HepG2 (cell line): ENCODE data around the gene DNAH9. TPM values are rescaled to one million over a fixed set of nuclear protein-coding genes. Genes with fewer than 3 reads are reported as not detected.

Experiments used
- ATAC-seq: fragments of 200-7000 bp; cut with Tn5 transposase; 3 replicates; pipeline ENCODE4 v1.9.1; 2020; ENCODE audit warnings: mild to moderate bottlenecking, moderate library complexity
- BruUV-seq: library from RNA; stranded (reverse); fragments of 400-500 nt; replicated peaks from 2 replicates; lab custom pipeline; 2021; lab: Mats Ljungman, UMichigan
- CTCF ChIA-PET: fragments of 300-600 bp; formaldehyde crosslinking; extraction: SDS; loops from one replicate; lab custom pipeline; 2021; ENCODE audit warnings: low total read pairs, inconsistent platforms, low intra/inter-chr PET ratio; lab: Yijun Ruan, JAX
- POLR2A ChIA-PET: fragments of 350-600 bp; sonication (Branson Sonifier 250); formaldehyde crosslinking; loops from one replicate; lab custom pipeline; 2020; ENCODE audit warnings: antibody characterized with exemption, inconsistent platforms; lab: Yijun Ruan, JAX
- DNase-seq: peaks from one replicate; pipeline ENCODE4 v3.0.0-alpha.2; 2015; ENCODE audit warnings: low spot score
- FAIRE-seq: peaks from 3 replicates; lab custom pipeline; 2011; peaks lifted over from hg19 to GRCh38; lab: Jason Lieb, UNC
- H2AFZ ChIP-seq: one replicate; pipeline ENCODE4 v1.6.1; 2011; ENCODE audit warnings: low read length, inconsistent platforms
- H3K27ac ChIP-seq: fragments of 300-600 bp; 3 replicates; pipeline ENCODE4 v1.8.0; 2011; ENCODE audit warnings: mixed run types, mild to moderate bottlenecking, mixed read lengths, low read length, inconsistent platforms; ENCODE audit not compliant: insufficient read depth; ENCODE audit errors: extremely low read length
- H3K27me3 ChIP-seq, 2 experiments: fragments of 200-600 bp in 1 of 2; 2 replicates in 1 of 2; 3 replicates in 1 of 2; pipeline versions ENCODE4 v1.6.0 to v1.8.0; 2011; ENCODE audit warnings: low read length in 2 of 2, mild to moderate bottlenecking in 2 of 2, moderate library complexity in 2 of 2, inconsistent platforms in 1 of 2; ENCODE audit not compliant: insufficient read depth in 2 of 2, control insufficient read depth in 1 of 2
- H3K36me3 ChIP-seq, 2 experiments: fragments of 200-600 bp in 1 of 2; replicated peaks in 1 of 2; 2 replicates in 1 of 2; 3 replicates in 1 of 2; pipeline versions ENCODE4 v1.5.1 to v1.8.0; 2011; ENCODE audit warnings: low read length in 2 of 2, inconsistent platforms in 1 of 2; ENCODE audit not compliant: insufficient read depth in 2 of 2, control insufficient read depth in 1 of 2
- H3K4me1 ChIP-seq: 2 replicates; pipeline ENCODE4 v1.5.1; 2012; ENCODE audit warnings: low read length, inconsistent platforms; ENCODE audit not compliant: insufficient read depth
- H3K4me2 ChIP-seq: 2 replicates; pipeline ENCODE4 v1.6.0; 2011; ENCODE audit warnings: low read depth, low read length, inconsistent platforms
- H3K4me3 ChIP-seq, 3 experiments: fragments of 200-600 bp in 1 of 3; sonication (generic), shearing (Covaris generic) in 1 of 3; replicated peaks in 1 of 3; 2 replicates each; pipeline ENCODE4 v1.5.1; 2011 to 2016; ENCODE audit warnings: low read length in 3 of 3, inconsistent platforms in 2 of 3, low read depth in 2 of 3, mild to moderate bottlenecking in 2 of 3, control low read depth in 1 of 3, mixed read lengths in 1 of 3; ENCODE audit not compliant: insufficient read depth in 1 of 3
- H3K79me2 ChIP-seq: one replicate; pipeline ENCODE4 v1.6.1; 2011; ENCODE audit warnings: low read length, inconsistent platforms; ENCODE audit not compliant: insufficient read depth
- H3K9ac ChIP-seq: 2 replicates; pipeline ENCODE4 v1.6.0; 2011; ENCODE audit warnings: mild to moderate bottlenecking, low read depth, low read length, inconsistent platforms; ENCODE audit not compliant: insufficient read depth
- H3K9me3 ChIP-seq: 2 replicates; pipeline ENCODE4 v1.5.1; 2012; ENCODE audit warnings: mild to moderate bottlenecking, low read length
- H4K20me1 ChIP-seq: 2 replicates; pipeline ENCODE4 v1.6.0; 2011; ENCODE audit warnings: inconsistent platforms, mild to moderate bottlenecking, low read length, moderate library complexity; ENCODE audit not compliant: insufficient read depth
- FOXM1 ChIP-seq: sonication (generic); formaldehyde crosslinking; IDR thresholded peaks from 2 replicates; pipeline ENCODE4 v1.5.0; 2020; ENCODE audit warnings: missing genetic modification reagents
- FOXO4 ChIP-seq: sonication (generic); formaldehyde crosslinking; conservative IDR thresholded peaks from 2 replicates; pipeline ENCODE4 v1.8.1; 2023; ENCODE audit warnings: missing genetic modification reagents
- MAFF ChIP-seq: IDR thresholded peaks from 2 replicates; pipeline ENCODE4 v1.6.1; 2011; ENCODE audit warnings: low read depth, low read length, improper control_type of control experiment
- MLX ChIP-seq: IDR thresholded peaks from 2 replicates; pipeline ENCODE4 v1.6.1; 2016
- NFIB ChIP-seq: sonication (generic); formaldehyde crosslinking; IDR thresholded peaks from 2 replicates; pipeline ENCODE4 v1.9.0; 2021; ENCODE audit warnings: missing genetic modification reagents, mild to moderate bottlenecking, borderline replicate concordance
- NR2F1 ChIP-seq, 2 experiments: fragments of 450-650 bp in 1 of 2; formaldehyde crosslinking in 1 of 2; IDR thresholded peaks; 2 replicates each; pipeline versions ENCODE4 v1.5.0 to v1.6.1; 2016 to 2020; ENCODE audit warnings: mild to moderate bottlenecking in 1 of 2, missing compliant biosample characterization in 1 of 2, missing genetic modification reagents in 1 of 2, moderate library complexity in 1 of 2
- SNAI1 ChIP-seq: sonication (generic); formaldehyde crosslinking; IDR thresholded peaks from 2 replicates; pipeline ENCODE4 v1.5.0; 2020; ENCODE audit warnings: mild to moderate bottlenecking, missing genetic modification reagents, borderline replicate concordance
- ZNF276 ChIP-seq: sonication (generic); formaldehyde crosslinking; IDR thresholded peaks from 2 replicates; pipeline ENCODE4 v1.4.0; 2020; ENCODE audit warnings: mild to moderate bottlenecking, low read depth, missing genetic modification reagents
- ZNF296 ChIP-seq: sonication (generic); formaldehyde crosslinking; conservative IDR thresholded peaks from 2 replicates; pipeline ENCODE4 v1.5.0; 2020; ENCODE audit warnings: mild to moderate bottlenecking, missing genetic modification reagents
- ZNF414 ChIP-seq: sonication (generic); formaldehyde crosslinking; IDR thresholded peaks from 2 replicates; pipeline ENCODE4 v1.5.0; 2020; ENCODE audit warnings: missing genetic modification reagents
- WGBS: methylation state at CpG from one replicate; pipeline ENCODE4 v1.1.6; 2017; ENCODE audit warnings: low lambda C conversion rate; 5-methylcytosine and 5-hydroxymethylcytosine counted together
- in situ Hi-C: cut with HindIII; loops from 2 replicates; pipeline ENCODE4 v1.10.0; 2017; ENCODE audit warnings: low pct_unique_long_range_greater_than_20kb; ENCODE audit not compliant: extremely low pct_ligation_motif_present
- intact Hi-C: fragments of 100-400 bp; cut with micrococcal nuclease; formaldehyde crosslinking; loops from one replicate; pipeline ENCODE4 v1.10.0; 2022; ENCODE audit not compliant: unreplicated experiment
- polyA plus RNA-seq, 8 experiments: library from polyadenylated mRNA; depleted of rRNA in 3 of 8; stranded (reverse) in 7 of 8; unstranded in 1 of 8; fragments of >200 nt; fragmentation: Illumina TruSeq in 4 of 8; extraction: Trizol in 4 of 8; gene quantifications; 2 replicates each; pipeline versions ENCODE4 v1.2.1 to v1.2.3, GENCODE V29; 2011 to 2016; ENCODE audit warnings: low read depth in 4 of 8, missing spikeins in 1 of 8, mixed read lengths in 1 of 8; ENCODE audit not compliant: insufficient read depth in 1 of 8
- total RNA-seq, 5 experiments: library from RNA; depleted of rRNA; stranded (reverse); fragments of >200 nt; fragmentation: Illumina TruSeq; extraction: Trizol; gene quantifications; 2 replicates each; pipeline ENCODE4 v1.2.3, GENCODE V29; 2016; ENCODE audit warnings: low read depth in 1 of 5
- TF ChIP-seq, protein P1 (sequence below): sonication (generic); formaldehyde crosslinking; IDR thresholded peaks from 2 replicates; pipeline ENCODE4 v1.8.0; 2023; ENCODE audit warnings: mild to moderate bottlenecking, missing genetic modification reagents
- TF ChIP-seq, protein P2 (sequence below): sonication (generic); formaldehyde crosslinking; IDR thresholded peaks from 2 replicates; pipeline ENCODE4 v1.4.0; 2020; ENCODE audit warnings: missing genetic modification reagents
- TF ChIP-seq, protein P3 (sequence below): sonication (generic); formaldehyde crosslinking; IDR thresholded peaks from 2 replicates; pipeline ENCODE4 v1.5.1; 2020; ENCODE audit warnings: missing genetic modification reagents, mild to moderate bottlenecking, borderline replicate concordance

Gene DNAH9
- total and polyA plus RNA-seq, 2 of the 13 experiments (the other 11 are each of a cell fraction or from before 2014, with no cell fraction given) = not detected

DNA sequence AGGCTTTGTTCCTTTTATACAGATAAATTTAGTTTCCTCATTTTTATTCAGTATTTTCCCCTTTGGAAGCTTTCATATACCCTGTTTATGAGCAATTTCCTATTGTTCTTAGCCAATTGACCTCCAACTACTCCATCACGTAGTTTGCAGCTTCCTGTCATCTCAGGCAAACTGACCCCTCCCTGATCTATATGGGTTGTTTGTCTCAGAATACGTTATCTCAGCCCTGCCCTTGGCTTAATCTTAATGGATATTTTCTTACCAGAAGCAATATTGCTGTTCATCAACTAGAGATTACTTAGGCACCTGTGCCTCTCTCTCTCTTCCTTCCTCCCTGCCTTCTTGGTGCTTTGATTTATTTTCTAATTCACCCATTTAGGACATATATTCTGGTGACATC is 317.8 kb downstream of the DNAH9 start:
- WGBS = 0% methylated on average over 2 of the region's 2 CpGs
- H3K27me3 ChIP-seq = no peaks in the 10 kb centered on the region; a peak in 1 of 5 replicates
- H3K4me2 ChIP-seq = no peak overlapping the region
- ATAC-seq (no peak), FAIRE-seq (no peak), DNase-seq (no peak)
- no TSS peak for BruUV-seq
- intact Hi-C loops = no loop called here
- in situ Hi-C loops = no loop called here
- no peaks in the 10 kb centered on the region for H4K20me1 ChIP-seq
- ChIA-PET POLR2A (no interaction called here), CTCF (no interaction called here)
- no peak overlapping the region for H3K4me3 ChIP-seq
- no peaks in the 10 kb centered on the region for H3K36me3 ChIP-seq
- no peak overlapping the region for H3K9ac ChIP-seq
- H3K4me1 ChIP-seq = no peaks in the 10 kb centered on the region
- no peaks in the 10 kb centered on the region for H3K79me2 ChIP-seq
- no peak overlapping the region for H3K27ac ChIP-seq
- H3K9me3 ChIP-seq = no peaks in the 10 kb centered on the region; the same call in 1 of the 2 replicates
- H2AFZ ChIP-seq = no peak overlapping the region
- TF ChIP-seq SNAI1 (CRISPR knock-in tag) (no peak), MAFF (no peak), NFIB (no peak), MLX (no peak), FOXM1 (no peak), ZNF414 (no peak), ZNF276 (CRISPR knock-in tag) (no peak), NR2F1 (CRISPR knock-in tag; IDR thresholded peaks at IDR 0.05) (no peak), ZNF296 (no peak), FOXO4 (no peak)
- TF ChIP-seq, protein P1, sequence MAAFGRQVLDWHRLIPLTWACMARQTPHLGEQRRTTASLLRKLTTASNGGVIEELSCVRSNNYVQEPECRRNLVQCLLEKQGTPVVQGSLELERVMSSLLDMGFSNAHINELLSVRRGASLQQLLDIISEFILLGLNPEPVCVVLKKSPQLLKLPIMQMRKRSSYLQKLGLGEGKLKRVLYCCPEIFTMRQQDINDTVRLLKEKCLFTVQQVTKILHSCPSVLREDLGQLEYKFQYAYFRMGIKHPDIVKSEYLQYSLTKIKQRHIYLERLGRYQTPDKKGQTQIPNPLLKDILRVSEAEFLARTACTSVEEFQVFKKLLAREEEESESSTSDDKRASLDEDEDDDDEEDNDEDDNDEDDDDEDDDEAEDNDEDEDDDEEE (CRISPR knock-in tag) = no peak
- TF ChIP-seq, protein P2, sequence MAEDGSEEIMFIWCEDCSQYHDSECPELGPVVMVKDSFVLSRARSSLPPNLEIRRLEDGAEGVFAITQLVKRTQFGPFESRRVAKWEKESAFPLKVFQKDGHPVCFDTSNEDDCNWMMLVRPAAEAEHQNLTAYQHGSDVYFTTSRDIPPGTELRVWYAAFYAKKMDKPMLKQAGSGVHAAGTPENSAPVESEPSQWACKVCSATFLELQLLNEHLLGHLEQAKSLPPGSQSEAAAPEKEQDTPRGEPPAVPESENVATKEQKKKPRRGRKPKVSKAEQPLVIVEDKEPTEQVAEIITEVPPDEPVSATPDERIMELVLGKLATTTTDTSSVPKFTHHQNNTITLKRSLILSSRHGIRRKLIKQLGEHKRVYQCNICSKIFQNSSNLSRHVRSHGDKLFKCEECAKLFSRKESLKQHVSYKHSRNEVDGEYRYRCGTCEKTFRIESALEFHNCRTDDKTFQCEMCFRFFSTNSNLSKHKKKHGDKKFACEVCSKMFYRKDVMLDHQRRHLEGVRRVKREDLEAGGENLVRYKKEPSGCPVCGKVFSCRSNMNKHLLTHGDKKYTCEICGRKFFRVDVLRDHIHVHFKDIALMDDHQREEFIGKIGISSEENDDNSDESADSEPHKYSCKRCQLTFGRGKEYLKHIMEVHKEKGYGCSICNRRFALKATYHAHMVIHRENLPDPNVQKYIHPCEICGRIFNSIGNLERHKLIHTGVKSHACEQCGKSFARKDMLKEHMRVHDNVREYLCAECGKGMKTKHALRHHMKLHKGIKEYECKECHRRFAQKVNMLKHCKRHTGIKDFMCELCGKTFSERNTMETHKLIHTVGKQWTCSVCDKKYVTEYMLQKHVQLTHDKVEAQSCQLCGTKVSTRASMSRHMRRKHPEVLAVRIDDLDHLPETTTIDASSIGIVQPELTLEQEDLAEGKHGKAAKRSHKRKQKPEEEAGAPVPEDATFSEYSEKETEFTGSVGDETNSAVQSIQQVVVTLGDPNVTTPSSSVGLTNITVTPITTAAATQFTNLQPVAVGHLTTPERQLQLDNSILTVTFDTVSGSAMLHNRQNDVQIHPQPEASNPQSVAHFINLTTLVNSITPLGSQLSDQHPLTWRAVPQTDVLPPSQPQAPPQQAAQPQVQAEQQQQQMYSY (CRISPR knock-in tag) = no peak
- TF ChIP-seq, protein P3, sequence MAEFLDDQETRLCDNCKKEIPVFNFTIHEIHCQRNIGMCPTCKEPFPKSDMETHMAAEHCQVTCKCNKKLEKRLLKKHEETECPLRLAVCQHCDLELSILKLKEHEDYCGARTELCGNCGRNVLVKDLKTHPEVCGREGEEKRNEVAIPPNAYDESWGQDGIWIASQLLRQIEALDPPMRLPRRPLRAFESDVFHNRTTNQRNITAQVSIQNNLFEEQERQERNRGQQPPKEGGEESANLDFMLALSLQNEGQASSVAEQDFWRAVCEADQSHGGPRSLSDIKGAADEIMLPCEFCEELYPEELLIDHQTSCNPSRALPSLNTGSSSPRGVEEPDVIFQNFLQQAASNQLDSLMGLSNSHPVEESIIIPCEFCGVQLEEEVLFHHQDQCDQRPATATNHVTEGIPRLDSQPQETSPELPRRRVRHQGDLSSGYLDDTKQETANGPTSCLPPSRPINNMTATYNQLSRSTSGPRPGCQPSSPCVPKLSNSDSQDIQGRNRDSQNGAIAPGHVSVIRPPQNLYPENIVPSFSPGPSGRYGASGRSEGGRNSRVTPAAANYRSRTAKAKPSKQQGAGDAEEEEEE (CRISPR knock-in tag) = no peak
